Kidney (tissue), 14 donors: ENCODE measurements around the gene POLR2F. TPM values are rescaled to one million over a fixed set of nuclear protein-coding genes. Genes with fewer than 3 reads are reported as not detected.

Experiments
- DNase-seq, 5 donors: peaks; one replicate each; pipeline ENCODE4 v3.0.0-alpha.2; 2013 to 2020
- FAIRE-seq: peaks from 2 replicates; lab custom pipeline; 2012; peaks lifted over from hg19 to GRCh38; lab: Jason Lieb, UNC
- H3K27ac ChIP-seq, 2 donors: one replicate each; pipeline ENCODE4 v1.7.0; 2013; ENCODE audit warnings: low read depth in 2 of 2, low read length in 2 of 2, inconsistent platforms in 1 of 2
- H3K27me3 ChIP-seq: one replicate; pipeline ENCODE4 v1.7.1; 2013; ENCODE audit warnings: low read length, inconsistent platforms; ENCODE audit not compliant: control insufficient read depth, insufficient read depth
- H3K36me3 ChIP-seq, 3 donors: one replicate each; pipeline versions ENCODE4 v1.7.0 to v1.7.1; 2013; ENCODE audit warnings: low read length in 3 of 3, control low read depth in 1 of 3, inconsistent platforms in 1 of 3; ENCODE audit not compliant: insufficient read depth in 3 of 3, control insufficient read depth in 2 of 3
- H3K4me1 ChIP-seq, 3 donors: one replicate each; pipeline versions ENCODE4 v1.7.0 to v1.7.1; 2013; ENCODE audit warnings: low read length in 3 of 3, inconsistent platforms in 1 of 3, low read depth in 1 of 3; ENCODE audit not compliant: control insufficient read depth in 2 of 3, insufficient read depth in 2 of 3
- H3K4me3 ChIP-seq, 3 donors: one replicate each; pipeline versions ENCODE4 v1.7.0 to v1.8.1; 2013; ENCODE audit warnings: low read length in 3 of 3, control low read depth in 1 of 3, inconsistent platforms in 1 of 3
- H3K9ac ChIP-seq, 3 donors: one replicate each; pipeline versions ENCODE4 v1.7.0 to v1.7.1; 2013; ENCODE audit warnings: low read length in 3 of 3, control low read depth in 1 of 3, inconsistent platforms in 1 of 3
- H3K9me3 ChIP-seq, 3 donors: one replicate each; pipeline versions ENCODE4 v1.7.0 to v1.7.1; 2013; ENCODE audit warnings: low read length in 3 of 3, control low read depth in 1 of 3, inconsistent platforms in 1 of 3; ENCODE audit not compliant: control insufficient read depth in 2 of 3, insufficient read depth in 1 of 3
- CTCF ChIP-seq: IDR thresholded peaks from 3 replicates; pipeline ENCODE4 v1.5.1; 2012; ENCODE audit warnings: mild to moderate bottlenecking, moderate library complexity, borderline replicate concordance; ENCODE audit not compliant: insufficient read depth; ENCODE audit errors: extremely low read depth
- intact Hi-C: fragments of 100-400 bp; cut with DNase I; formaldehyde crosslinking; loops from one replicate; pipeline ENCODE4 v1.11.1; 2022
- polyA plus RNA-seq: library from polyadenylated mRNA; stranded (reverse); fragments of 350-450 nt; fragmentation: Illumina TruSeq; extraction: RNeasy Lipid Tissue Mini Kit (QIAGEN cat#74804); gene quantifications from one replicate; pipeline ENCODE4 v1.2.3, GENCODE V29; 2014; ENCODE audit warnings: low read depth, low replicate concordance; ENCODE audit not compliant: insufficient read depth
- total RNA-seq: library from RNA; stranded (reverse); fragmentation: NEBNext Ultra II Directional; extraction: Animal tissue kit (Norgen Biotek cat#: 25700); gene quantifications from one replicate; pipeline ENCODE4 v1.2.1, GENCODE V29; 2021
- donor health status: control.
- donor health status: control.
- donor health status: control.
- donor health status: control.
- donor health status: control.
- donor health status: DM: yes; HTN: yes; CAD: no.
- donor health status: Normal renal cell carcinoma (clear cell type).

The POLR2F gene
- total and polyA plus RNA-seq, 2 donors from 2014 or later: 57.9 to 121 TPM

DNA sequence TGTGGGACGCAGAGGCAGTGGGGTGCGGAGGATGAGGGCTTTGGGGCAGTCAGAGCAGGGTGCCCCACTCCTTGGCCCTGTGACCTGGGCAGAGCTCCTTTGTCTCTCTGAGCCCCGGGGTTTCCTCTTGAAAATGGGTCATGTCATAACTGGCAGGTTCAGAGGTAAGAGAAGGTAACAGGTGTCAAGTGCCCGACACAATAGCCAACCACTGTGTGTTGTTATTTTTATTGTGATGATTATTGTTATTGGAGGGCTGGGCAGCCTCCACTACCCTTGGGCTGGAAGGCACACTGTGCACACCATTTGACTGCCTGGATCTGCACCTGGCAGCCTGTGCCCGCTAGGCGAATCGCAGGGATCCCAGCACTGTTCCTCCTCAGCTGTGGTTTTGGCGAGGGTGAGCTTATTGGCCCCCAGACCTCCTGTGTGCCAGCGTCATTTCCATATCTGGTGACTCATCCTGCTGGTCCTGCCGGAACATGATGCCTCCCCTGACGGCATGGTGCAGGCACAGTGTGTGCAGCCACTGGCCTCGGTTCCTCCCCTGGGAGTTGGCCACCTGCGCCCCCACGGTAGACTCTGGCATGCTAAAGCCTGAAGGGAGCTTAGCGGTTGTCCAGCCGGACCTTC is 46.3 kb downstream of the POLR2F start:
- DNase-seq (no peak), FAIRE-seq (no peak)
- Histone ChIP-seq H3K27ac (no peak overlapping the region), H3K27me3 (no peaks in the 10 kb centered on the region), H3K36me3 (no peaks in the 10 kb centered on the region), H3K4me1 (no peaks in the 10 kb centered on the region), H3K4me3 (no peak overlapping the region), H3K9me3 (no peaks in the 10 kb centered on the region), H3K9ac (no peak overlapping the region)
- intact Hi-C loops: no loop called here
- no peak for TF ChIP-seq CTCF

DNA sequence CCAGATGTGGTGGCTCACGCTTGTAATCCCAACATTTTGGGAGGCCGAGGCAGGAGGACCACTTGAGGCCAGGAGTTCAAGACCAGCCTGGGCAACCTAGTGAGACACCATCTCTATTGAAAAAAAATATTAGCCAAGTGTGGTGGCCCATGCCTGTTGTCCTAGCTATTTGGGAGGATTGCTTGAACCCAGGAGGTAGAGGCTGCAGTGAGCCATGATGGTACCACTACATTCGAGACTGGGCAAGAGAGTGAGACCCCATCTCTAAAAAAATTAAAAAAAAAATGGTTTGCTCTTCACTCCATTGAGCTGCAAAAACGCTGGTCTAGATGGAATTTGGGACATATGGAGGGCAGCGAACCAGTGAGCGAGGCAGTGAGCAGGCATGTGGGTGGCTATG is 52.4 kb downstream of the POLR2F start:
- Histone ChIP-seq H3K4me3 (no peak overlapping the region), H3K36me3 (no peaks in the 10 kb centered on the region), H3K9me3 (no peaks in the 10 kb centered on the region), H3K4me1 (no peaks in the 10 kb centered on the region), H3K27ac (no peak overlapping the region), H3K9ac (no peak overlapping the region), H3K27me3 (no peaks in the 10 kb centered on the region)
- FAIRE-seq: no peak
- intact Hi-C loops: no loop called here
- TF ChIP-seq CTCF: no peak
- DNase-seq: no peak

GRCh38 chr22:38006906-38007305 is 53.4 kb downstream of the POLR2F start:
- Histone ChIP-seq H3K9me3 (no peaks in the 10 kb centered on the region), H3K36me3 (no peaks in the 10 kb centered on the region), H3K27ac (no peak overlapping the region), H3K27me3 (no peaks in the 10 kb centered on the region), H3K4me1 (no peaks in the 10 kb centered on the region), H3K4me3 (no peak overlapping the region), H3K9ac (no peak overlapping the region)
- DNase-seq (no peak), FAIRE-seq (no peak)
- no peak for TF ChIP-seq CTCF
- intact Hi-C loops: no loop called here

- intact Hi-C loops: no loop called here
- Histone ChIP-seq H3K4me3 (no peak overlapping the region), H3K9ac (no peak overlapping the region), H3K9me3 (no peaks in the 10 kb centered on the region), H3K27ac (no peak overlapping the region), H3K27me3 (no peaks in the 10 kb centered on the region), H3K36me3 (no peaks in the 10 kb centered on the region), H3K4me1 (no peaks in the 10 kb centered on the region)
- DNase-seq (no peak), FAIRE-seq (no peak)
- TF ChIP-seq CTCF: no peak
Measured at GRCh38 chr22:38007330-38007902, 53.9 kb downstream of the POLR2F start.
